ENCODE measurements around the gene DYNLRB1.

Gene DYNLRB1

GRCh38 chr20:34535301-34535840 is 19.1 kb downstream of the DYNLRB1 start:
- DNase-seq, result no peak

GRCh38 chr20:34535857-34536256 is 19.6 kb downstream of the DYNLRB1 start:
- no peak for DNase-seq

GRCh38 chr20:34536798-34537394 is 20.7 kb downstream of the DYNLRB1 start:
- DNase-seq, result peak; percentile 52

- no peak for DNase-seq
These were observed 21.4 kb downstream of the DYNLRB1 start for GRCh38 chr20:34537651-34538050.

DNA sequence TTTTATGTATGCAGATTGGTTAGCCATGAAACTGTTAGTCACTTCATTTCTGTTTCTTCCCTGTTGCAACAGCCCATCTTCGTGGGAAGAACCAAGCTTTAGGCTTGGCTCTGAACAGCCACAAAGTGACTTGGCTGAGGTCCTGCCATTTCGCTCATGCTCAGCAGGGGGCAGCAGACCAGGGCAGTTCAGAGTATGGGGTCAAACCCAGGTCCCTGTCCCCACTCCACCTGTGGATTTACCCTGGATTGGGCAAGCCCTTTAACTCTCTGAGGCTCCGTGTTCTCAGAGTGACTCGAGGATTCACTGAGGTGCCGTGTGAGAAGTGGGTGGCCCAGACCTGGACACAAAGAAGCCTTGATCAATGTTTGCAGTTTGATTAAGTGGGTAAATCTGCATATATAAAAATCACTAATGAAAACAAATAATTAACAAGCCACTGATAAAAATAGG is 22.5 kb downstream of the DYNLRB1 start:
- peak; percentile 56 for DNase-seq

GRCh38 chr20:34539756-34540155 is 23.5 kb downstream of the DYNLRB1 start:
- no peak for DNase-seq

DNA sequence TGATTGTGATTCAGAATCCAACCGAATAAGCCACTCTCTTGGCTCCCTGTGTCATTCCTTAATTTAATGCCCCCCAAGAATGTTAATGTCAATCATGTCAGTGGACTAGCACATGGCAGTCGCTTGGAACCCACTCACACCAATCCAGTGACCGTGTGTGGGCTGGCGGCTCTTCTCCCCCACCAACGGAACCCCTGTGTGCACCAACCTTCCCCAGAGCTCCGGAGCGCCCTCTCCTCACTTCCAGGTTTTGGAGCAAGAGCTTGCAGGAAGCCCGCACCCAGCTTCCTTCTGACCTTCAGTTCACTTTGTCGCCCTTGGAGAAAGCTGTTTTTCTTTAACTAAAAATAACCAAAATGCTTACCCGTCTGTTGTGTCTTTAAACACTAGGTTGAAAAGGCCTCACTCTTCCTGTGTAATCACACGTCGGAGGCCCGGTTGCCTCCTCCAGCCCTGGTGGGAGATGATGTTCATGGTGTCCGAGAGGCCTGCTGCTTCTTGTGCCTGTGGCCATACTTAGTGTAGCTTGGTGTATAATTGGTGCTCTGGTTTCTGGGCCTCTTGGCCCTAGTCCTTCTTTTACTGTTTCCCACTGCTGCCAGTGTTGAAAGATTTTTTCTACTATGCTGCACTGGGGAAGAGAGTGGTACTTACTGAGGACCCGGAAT is 24.5 kb downstream of the DYNLRB1 start:
- no peak for DNase-seq

GRCh38 chr20:34541264-34541901 is 25.2 kb downstream of the DYNLRB1 start:
- no peak for DNase-seq

- no peak for DNase-seq
These were observed 25.7 kb downstream of the DYNLRB1 start for GRCh38 chr20:34541917-34542316.

GRCh38 chr20:34542439-34542838 is 26.2 kb downstream of the DYNLRB1 start:
- DNase-seq, result no peak

DNA sequence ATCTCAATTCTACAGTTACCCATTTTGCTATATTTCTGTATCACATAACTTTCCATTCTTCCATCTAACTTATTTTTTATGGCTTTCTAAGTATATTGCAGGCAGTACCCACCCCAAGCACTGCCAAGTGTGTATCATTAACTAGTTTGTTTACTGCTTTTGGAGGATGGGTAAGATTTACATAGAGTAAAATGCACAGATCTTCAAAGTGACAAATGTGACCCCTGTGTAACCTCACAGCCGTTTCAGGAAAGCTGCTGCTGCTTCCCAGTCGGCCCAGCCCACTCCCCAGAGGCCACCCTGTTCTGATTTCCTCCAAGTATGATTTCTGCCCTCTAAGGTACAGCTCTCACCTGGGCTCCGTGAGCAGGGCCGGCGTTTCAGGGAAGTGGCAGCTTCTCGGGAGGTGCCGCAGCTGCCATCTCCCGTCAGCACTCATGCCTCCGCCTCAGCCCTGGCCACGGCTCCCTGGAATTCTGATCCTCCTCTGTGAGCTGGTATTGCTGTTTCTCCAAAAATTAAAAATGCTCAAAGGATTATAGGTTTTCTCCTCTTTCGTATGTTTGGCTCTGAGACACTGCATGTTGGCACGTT is 27.3 kb downstream of the DYNLRB1 start:
- no peak for DNase-seq

GRCh38 chr20:34544109-34544796 is 28.0 kb downstream of the DYNLRB1 start:
- peak; percentile 15 for DNase-seq

GRCh38 chr20:34546751-34547181 is 30.5 kb downstream of the DYNLRB1 start:
- no peak for DNase-seq

GRCh38 chr20:34547844-34548613 is 31.8 kb downstream of the DYNLRB1 start:
- DNase-seq, result no peak

GRCh38 chr20:34549291-34549928 is 33.2 kb downstream of the DYNLRB1 start:
- no peak for DNase-seq

GRCh38 chr20:34549929-34550305 is 33.7 kb downstream of the DYNLRB1 start:
- no peak for DNase-seq

DNA sequence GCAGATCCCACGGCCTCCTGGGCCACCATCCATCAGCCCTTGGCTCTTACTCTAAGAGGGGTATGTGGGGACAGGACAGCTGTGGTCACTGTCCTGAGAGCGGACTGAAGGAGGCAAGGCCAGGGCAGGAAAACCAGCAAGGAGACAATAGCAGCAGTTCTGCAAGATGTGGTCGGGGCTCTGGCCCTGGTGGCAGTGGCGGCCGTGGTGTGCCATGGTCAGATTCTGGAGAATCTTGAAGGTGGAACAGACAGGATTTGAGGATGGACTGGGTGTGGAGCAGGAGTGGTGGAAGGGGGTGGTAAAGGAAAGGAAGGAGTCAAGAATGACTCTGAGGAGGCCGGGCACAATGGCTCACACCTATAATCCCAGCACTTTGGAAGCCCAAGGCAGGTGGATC is 36.3 kb downstream of the DYNLRB1 start:
- DNase-seq, result no peak

DNA sequence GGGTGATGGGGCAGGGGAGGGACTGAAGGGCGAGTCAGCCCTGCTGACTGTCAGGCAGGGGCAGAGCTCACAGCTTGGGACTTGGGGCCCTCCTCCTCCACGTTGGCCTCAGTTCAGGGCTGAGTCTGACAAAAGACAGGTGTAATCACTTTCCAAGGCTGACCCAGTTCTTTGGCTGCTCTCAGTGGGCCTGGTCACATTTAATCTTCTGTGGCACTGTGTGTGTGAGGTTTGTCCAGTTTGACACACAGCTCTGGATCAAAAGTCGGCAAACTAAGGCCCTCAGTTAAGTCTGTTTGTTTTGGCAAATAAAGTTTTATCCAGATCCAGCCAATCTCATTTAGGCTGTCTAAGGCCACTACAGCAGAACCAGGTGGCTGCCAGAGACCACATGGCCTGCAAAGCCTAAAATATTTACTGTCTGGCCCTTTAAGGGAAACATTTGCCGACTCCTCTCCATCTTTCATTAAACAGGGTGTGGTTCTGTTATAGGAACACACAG is 37.2 kb downstream of the DYNLRB1 start:
- DNase-seq, result no peak

DNA sequence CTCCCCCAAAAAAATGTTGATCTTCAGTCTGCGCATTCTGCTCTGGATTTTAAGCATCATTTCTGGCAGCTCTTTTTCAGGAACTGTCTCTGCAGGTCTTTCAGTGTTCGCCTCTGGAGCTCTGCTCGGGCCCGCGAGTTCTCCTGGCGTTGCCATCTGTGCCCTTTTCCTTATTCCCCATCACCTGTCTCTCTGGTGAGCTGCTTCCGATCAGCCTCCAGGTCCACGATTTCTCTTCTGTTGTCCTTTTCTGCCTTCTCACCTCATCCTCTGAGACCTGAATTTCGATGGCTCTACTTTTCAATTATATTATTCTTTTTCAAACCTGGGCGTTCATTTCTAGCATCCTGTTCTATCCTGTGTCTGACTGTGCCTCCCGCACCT is 41.7 kb downstream of the DYNLRB1 start:
- no peak for DNase-seq

GRCh38 chr20:34558320-34559218 is 42.3 kb downstream of the DYNLRB1 start, which contains the start of gene MAP1LC3A:
Gene MAP1LC3A (plus strand): TSS chr20:34558718. CDS start chr20:34558869, 151 bp downstream.
- peak; percentile 92 for DNase-seq
